H9 (cell line): ENCODE data around the gene PSMB7. TPM values are rescaled to one million over a fixed set of nuclear protein-coding genes. Genes with fewer than 3 reads are reported as not detected.

Experiments used
- DNase-seq: peaks from one replicate; pipeline ENCODE4 v3.0.0-alpha.2; 2017
- H2AFZ ChIP-seq: one replicate; pipeline ENCODE4 v1.6.1; 2013; ENCODE audit warnings: mild to moderate bottlenecking, low read length, control low read depth, moderate library complexity
- H2AK5ac ChIP-seq: 2 replicates; pipeline ENCODE4 v1.6.1; 2013; ENCODE audit warnings: low read length, control low read depth, mixed read lengths; ENCODE audit not compliant: insufficient read length
- H2BK120ac ChIP-seq: one replicate; pipeline ENCODE4 v1.6.1; 2013; ENCODE audit warnings: low read depth, mild to moderate bottlenecking, low read length, control low read depth, inconsistent platforms; ENCODE audit not compliant: poor library complexity, severe bottlenecking
- H2BK12ac ChIP-seq: 2 replicates; pipeline ENCODE4 v1.6.1; 2013; ENCODE audit warnings: low read length, control low read depth, mixed read lengths, low read depth; ENCODE audit not compliant: insufficient read length
- H2BK15ac ChIP-seq: 2 replicates; pipeline ENCODE4 v1.6.1; 2013; ENCODE audit warnings: low read depth, low read length, control low read depth
- H2BK20ac ChIP-seq: one replicate; pipeline ENCODE4 v1.6.1; 2013; ENCODE audit warnings: low read depth, mild to moderate bottlenecking, low read length, control low read depth, inconsistent platforms; ENCODE audit not compliant: poor library complexity, severe bottlenecking
- H2BK5ac ChIP-seq: 2 replicates; pipeline ENCODE4 v1.6.1; 2013; ENCODE audit warnings: low read length, control low read depth, mixed read lengths; ENCODE audit not compliant: insufficient read length
- H3K14ac ChIP-seq: 2 replicates; pipeline ENCODE4 v1.6.1; 2013; ENCODE audit warnings: low read length, control low read depth; ENCODE audit not compliant: insufficient read depth
- H3K18ac ChIP-seq: 2 replicates; pipeline ENCODE4 v1.6.1; 2013; ENCODE audit warnings: low read depth, mild to moderate bottlenecking, mixed read lengths, low read length, control low read depth; ENCODE audit not compliant: insufficient read length
- H3K23ac ChIP-seq: 2 replicates; pipeline ENCODE4 v1.6.1; 2013; ENCODE audit warnings: low read length, control low read depth, mixed read lengths, low read depth; ENCODE audit not compliant: insufficient read length
- H3K23me2 ChIP-seq: 2 replicates; pipeline ENCODE4 v1.6.1; 2013; ENCODE audit warnings: low read depth, mild to moderate bottlenecking, mixed read lengths, low read length, control low read depth; ENCODE audit not compliant: insufficient read length, poor library complexity, severe bottlenecking
- H3K27ac ChIP-seq: 2 replicates; pipeline ENCODE4 v1.5.1; 2013; ENCODE audit warnings: low read length, control low read depth, mixed read lengths, low read depth; ENCODE audit not compliant: insufficient read length
- H3K27me3 ChIP-seq: 2 replicates; pipeline ENCODE4 v1.6.1; 2013; ENCODE audit warnings: low read length, control low read depth, inconsistent platforms; ENCODE audit not compliant: insufficient read depth
- H3K4ac ChIP-seq: 2 replicates; pipeline ENCODE4 v1.6.1; 2013; ENCODE audit warnings: low read depth, mild to moderate bottlenecking, control low read depth, inconsistent platforms, low read length, moderate library complexity
- H3K4me1 ChIP-seq: 2 replicates; pipeline ENCODE4 v1.6.1; 2013; ENCODE audit warnings: low read length, control low read depth, inconsistent platforms; ENCODE audit not compliant: insufficient read depth
- H3K4me2 ChIP-seq: 2 replicates; pipeline ENCODE4 v1.6.1; 2013; ENCODE audit warnings: low read length, control low read depth, mixed read lengths; ENCODE audit not compliant: insufficient read length, insufficient read depth
- H3K56ac ChIP-seq: 2 replicates; pipeline ENCODE4 v1.6.1; 2013; ENCODE audit warnings: low read depth, mild to moderate bottlenecking, mixed read lengths, low read length, control low read depth; ENCODE audit not compliant: insufficient read length
- H3K79me1 ChIP-seq: 2 replicates; pipeline ENCODE4 v1.6.1; 2013; ENCODE audit warnings: low read depth, mild to moderate bottlenecking, moderate library complexity, low read length, control low read depth, inconsistent platforms; ENCODE audit not compliant: insufficient read depth, poor library complexity, severe bottlenecking
- H3K79me2 ChIP-seq: 2 replicates; pipeline ENCODE4 v1.6.1; 2013; ENCODE audit warnings: low read length, control low read depth, inconsistent platforms; ENCODE audit not compliant: insufficient read depth
- H3K9ac ChIP-seq: 2 replicates; pipeline ENCODE4 v1.6.1; 2013; ENCODE audit warnings: low read length, control low read depth, mixed read lengths; ENCODE audit not compliant: insufficient read length; ENCODE audit errors: extremely low read depth
- H3K9me3 ChIP-seq: one replicate; pipeline ENCODE4 v1.6.1; 2013; ENCODE audit warnings: low read depth, low read length, inconsistent platforms; ENCODE audit not compliant: control insufficient read depth
- H3T11ph ChIP-seq: one replicate; pipeline ENCODE4 v1.6.1; 2013; ENCODE audit warnings: mild to moderate bottlenecking, low read length, control low read depth, inconsistent platforms
- H4K20me1 ChIP-seq: one replicate; pipeline ENCODE4 v1.6.1; 2013; ENCODE audit not compliant: control insufficient read depth, insufficient read length, insufficient read depth
- H4K5ac ChIP-seq: 2 replicates; pipeline ENCODE4 v1.6.1; 2013; ENCODE audit warnings: low read depth, mild to moderate bottlenecking, mixed read lengths, low read length, control low read depth; ENCODE audit not compliant: insufficient read length
- H4K8ac ChIP-seq: replicated peaks from 2 replicates; pipeline ENCODE4 v1.6.1; 2013; ENCODE audit warnings: low read length, control low read depth, mixed read lengths, low read depth; ENCODE audit not compliant: insufficient read length
- H4K91ac ChIP-seq: 2 replicates; pipeline ENCODE4 v1.6.1; 2013; ENCODE audit warnings: low read depth, mild to moderate bottlenecking, moderate library complexity, mixed read lengths, low read length, control low read depth; ENCODE audit not compliant: insufficient read length
- H3K27ac Mint-ChIP-seq, 3 experiments: 2 replicates in 2 of 3; 3 replicates in 1 of 3; pipeline ENCODE4 v1.8.0; 2020 to 2021; ENCODE audit warnings: mixed read lengths in 3 of 3, mild to moderate bottlenecking in 1 of 3, moderate library complexity in 1 of 3
- H3K27me3 Mint-ChIP-seq: 2 replicates; pipeline ENCODE4 v1.8.0; 2021; ENCODE audit warnings: low read depth, mild to moderate bottlenecking, moderate library complexity, mixed read lengths
- H3K36me3 Mint-ChIP-seq, 3 experiments: 2 replicates in 2 of 3; 3 replicates in 1 of 3; pipeline ENCODE4 v1.8.0; 2020 to 2021; ENCODE audit warnings: low read depth in 3 of 3, mixed read lengths in 3 of 3; ENCODE audit not compliant: insufficient read depth in 1 of 3
- H3K4me1 Mint-ChIP-seq, 2 experiments: 2 replicates each; pipeline ENCODE4 v1.8.0; 2020; ENCODE audit warnings: mixed read lengths in 2 of 2
- H3K4me3 Mint-ChIP-seq, 2 experiments: 2 replicates in 1 of 2; 3 replicates in 1 of 2; pipeline ENCODE4 v1.8.0; 2020 to 2021; ENCODE audit warnings: mild to moderate bottlenecking in 2 of 2, mixed read lengths in 2 of 2, moderate library complexity in 1 of 2
- H3K9me3 Mint-ChIP-seq, 2 experiments: 2 replicates in 1 of 2; 3 replicates in 1 of 2; pipeline ENCODE4 v1.8.0; 2020; ENCODE audit warnings: mild to moderate bottlenecking in 2 of 2, mixed read lengths in 2 of 2, moderate library complexity in 1 of 2
- WGBS: extraction: QIAGEN DNeasy Blood & Tissue Kit; methylation state at CpG from one replicate; pipeline ENCODE4 v1.1.7; 2013; ENCODE audit warnings: missing lambda C conversion rate, low lambda C conversion rate, mixed read lengths; ENCODE audit not compliant: insufficient read length; ENCODE audit errors: extremely low coverage; 5-methylcytosine and 5-hydroxymethylcytosine counted together
- total RNA-seq: library from RNA; stranded (reverse); gene quantifications from 2 replicates; pipeline ENCODE4 v1.2.1, GENCODE V29; 2021
- TF ChIP-seq, protein P1 (sequence below): fragments of 200-600 bp; sonication (generic); conservative IDR thresholded peaks from 3 replicates; pipeline ENCODE4 v1.8.0; 2021; ENCODE audit warnings: antibody characterized with exemption, mild to moderate bottlenecking

Gene PSMB7
- total RNA-seq, 1 experiment from 2014 or later = 209 TPM

DNA sequence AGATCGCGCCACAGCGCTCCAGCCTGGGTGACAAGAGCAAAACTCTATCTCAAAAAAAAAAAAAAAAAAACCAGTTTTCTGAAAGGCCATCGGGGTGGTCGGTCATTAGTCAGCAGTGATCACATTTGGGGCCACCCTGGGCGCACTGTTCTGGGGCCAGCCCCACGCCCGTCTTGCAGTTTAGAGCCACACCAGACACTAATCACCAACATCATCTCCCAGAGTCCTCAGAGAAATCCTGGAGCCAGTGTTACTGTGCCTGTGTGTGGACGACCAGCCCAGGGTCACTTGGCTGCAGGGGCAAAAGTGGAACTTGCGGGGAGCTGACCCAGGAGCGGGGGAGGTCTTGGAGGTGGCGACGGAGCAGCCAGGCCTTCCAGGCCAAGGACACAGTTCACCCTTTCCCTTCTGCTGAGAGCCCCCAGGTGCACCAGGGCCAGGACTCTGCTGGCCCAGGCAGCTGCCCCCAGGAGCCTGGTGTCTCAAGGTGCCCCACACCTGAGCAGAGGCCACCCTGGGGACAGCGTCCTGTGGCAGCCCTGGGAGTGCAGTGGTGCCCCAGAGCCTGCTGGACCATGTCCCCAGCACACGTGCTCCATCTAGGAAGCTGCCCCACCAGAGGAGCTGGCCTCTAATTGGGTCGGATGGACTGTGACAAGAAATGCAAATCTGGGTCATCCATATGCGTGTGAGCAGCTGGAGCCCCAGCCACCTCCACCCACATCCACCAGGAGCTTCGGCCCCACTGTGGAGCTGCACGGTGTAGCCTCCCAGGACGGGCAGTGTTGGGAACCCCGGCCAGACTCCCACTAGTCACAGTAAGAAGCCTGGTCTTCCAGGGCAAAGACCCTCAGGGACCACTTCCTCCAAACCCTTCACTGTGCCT is 106.4 kb downstream of the PSMB7 start:
- no peak overlapping the region for H2AFZ ChIP-seq
- no peaks in the 10 kb centered on the region for H3K79me2 ChIP-seq
- peaks cover 0 to 4% of the 10 kb centered on the region in 2 experiments; a peak in 1 of 4 replicates for H3K4me1 Mint-ChIP-seq
- H3K4ac ChIP-seq = no peak overlapping the region
- H4K20me1 ChIP-seq = no peaks in the 10 kb centered on the region
- no peaks in the 10 kb centered on the region for H3K9me3 Mint-ChIP-seq
- no peak overlapping the region for H3K23ac ChIP-seq
- H3K9me3 ChIP-seq = no peaks in the 10 kb centered on the region
- no peak overlapping the region for H3K4me2 ChIP-seq
- H3K56ac ChIP-seq = no peak overlapping the region
- no peak overlapping the region for H4K8ac ChIP-seq
- TF ChIP-seq, protein P1, sequence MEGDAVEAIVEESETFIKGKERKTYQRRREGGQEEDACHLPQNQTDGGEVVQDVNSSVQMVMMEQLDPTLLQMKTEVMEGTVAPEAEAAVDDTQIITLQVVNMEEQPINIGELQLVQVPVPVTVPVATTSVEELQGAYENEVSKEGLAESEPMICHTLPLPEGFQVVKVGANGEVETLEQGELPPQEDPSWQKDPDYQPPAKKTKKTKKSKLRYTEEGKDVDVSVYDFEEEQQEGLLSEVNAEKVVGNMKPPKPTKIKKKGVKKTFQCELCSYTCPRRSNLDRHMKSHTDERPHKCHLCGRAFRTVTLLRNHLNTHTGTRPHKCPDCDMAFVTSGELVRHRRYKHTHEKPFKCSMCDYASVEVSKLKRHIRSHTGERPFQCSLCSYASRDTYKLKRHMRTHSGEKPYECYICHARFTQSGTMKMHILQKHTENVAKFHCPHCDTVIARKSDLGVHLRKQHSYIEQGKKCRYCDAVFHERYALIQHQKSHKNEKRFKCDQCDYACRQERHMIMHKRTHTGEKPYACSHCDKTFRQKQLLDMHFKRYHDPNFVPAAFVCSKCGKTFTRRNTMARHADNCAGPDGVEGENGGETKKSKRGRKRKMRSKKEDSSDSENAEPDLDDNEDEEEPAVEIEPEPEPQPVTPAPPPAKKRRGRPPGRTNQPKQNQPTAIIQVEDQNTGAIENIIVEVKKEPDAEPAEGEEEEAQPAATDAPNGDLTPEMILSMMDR = no peak
- no peaks in the 10 kb centered on the region for H3K23me2 ChIP-seq
- H2BK15ac ChIP-seq = no peak overlapping the region
- no peak overlapping the region for H2AK5ac ChIP-seq
- no peaks in the 10 kb centered on the region for H3K36me3 Mint-ChIP-seq
- H2BK20ac ChIP-seq = no peak overlapping the region
- no peak overlapping the region for H2BK5ac ChIP-seq
- H3K27ac Mint-ChIP-seq = no peak overlapping the region
- H3K27me3 Mint-ChIP-seq = no peaks in the 10 kb centered on the region
- peak overlapping the region; percentile 55; the same call in 1 of the 2 replicates for H3K14ac ChIP-seq
- no peak overlapping the region for H3T11ph ChIP-seq
- H3K4me1 ChIP-seq = no peaks in the 10 kb centered on the region
- H4K5ac ChIP-seq = no peak overlapping the region
- no peaks in the 10 kb centered on the region for H3K79me1 ChIP-seq
- no CpG with 5 or more reads among the region's 21 CpGs for WGBS
- DNase-seq = no peak
- no peak overlapping the region for H3K4me3 Mint-ChIP-seq
- no peak overlapping the region for H3K18ac ChIP-seq
- no peak overlapping the region for H3K9ac ChIP-seq
- H3K27ac ChIP-seq = no peak overlapping the region
- H3K27me3 ChIP-seq = no peaks in the 10 kb centered on the region
- no peak overlapping the region for H2BK12ac ChIP-seq
- no peak overlapping the region for H4K91ac ChIP-seq
- H2BK120ac ChIP-seq = no peak overlapping the region
